HEK293T (cell line): ENCODE data around the gene SMARCAL1.

Source experiments
- CTBP1 ChIP-seq: fragments of 450-650 bp; IDR thresholded peaks from 2 replicates; pipeline ENCODE4 v1.6.1; 2016; ENCODE audit warnings: borderline replicate concordance
- ELF4 ChIP-seq: fragments of 450-650 bp; IDR thresholded peaks from 2 replicates; pipeline ENCODE4 v1.6.1; 2017; ENCODE audit warnings: antibody characterized with exemption
- FOXA1 ChIP-seq: fragments of 450-650 bp; IDR thresholded peaks from 2 replicates; pipeline ENCODE4 v1.6.1; 2016; ENCODE audit warnings: mild to moderate bottlenecking
- FOXK2 ChIP-seq: fragments of 450-650 bp; IDR thresholded peaks from 2 replicates; pipeline ENCODE4 v1.6.1; 2016; ENCODE audit warnings: mild to moderate bottlenecking
- FOXM1 ChIP-seq: fragments of 450-650 bp; IDR thresholded peaks from 2 replicates; pipeline ENCODE4 v1.6.1; 2017; ENCODE audit warnings: mild to moderate bottlenecking, borderline replicate concordance
- L3MBTL2 ChIP-seq: fragments of 450-650 bp; conservative IDR thresholded peaks from 2 replicates; pipeline ENCODE4 v1.6.1; 2016; ENCODE audit warnings: mild to moderate bottlenecking
- SP1 ChIP-seq: fragments of 450-650 bp; IDR thresholded peaks from 2 replicates; pipeline ENCODE4 v1.6.1; 2017
- SUZ12 ChIP-seq: fragments of 450-650 bp; IDR thresholded peaks from 2 replicates; pipeline ENCODE4 v1.6.1; 2016; ENCODE audit warnings: mild to moderate bottlenecking

GRCh38 chr2:216493334-216493685, 81.0 kb downstream of the SMARCAL1 start:
- TF ChIP-seq FOXA1 (no peak), SUZ12 (no peak), SP1 (no peak), CTBP1 (no peak), FOXK2 (no peak), ELF4 (no peak), FOXM1 (no peak), L3MBTL2 (no peak)
